Activated CD8-positive, alpha-beta T cell treated with anti-CD3 and anti-CD28 coated beads, Interleukin-2, amount 10 ng/mL, durations not matched to agents 7 days and 5 days (primary cell): ENCODE measurements around the gene MED12L. TPM values are rescaled to one million over a fixed set of nuclear protein-coding genes. Genes with fewer than 3 reads are reported as not detected.
"Not testable (repeated sequence)": the region's sequence is repeated elsewhere in the genome, so short reads cannot be mapped to it uniquely, and the experiment has no call there.

Experiments used
- ATAC-seq: fragments of 150-1000 bp; cut with Tn5 transposase; one replicate; pipeline ENCODE4 v1.10.0; 2021; ENCODE audit warnings: moderate library complexity
- CTCF ChIA-PET: fragments of 350-600 bp; sonication (Branson Sonifier 250); formaldehyde crosslinking; loops from one replicate; lab custom pipeline; 2021; ENCODE audit warnings: antibody characterized with exemption; lab: Charles Lee
- POLR2A ChIA-PET: fragments of 350-600 bp; sonication (Branson Sonifier 250); formaldehyde crosslinking; loops from one replicate; lab custom pipeline; 2021; ENCODE audit warnings: antibody characterized with exemption; lab: Charles Lee
- DNase-seq: peaks from one replicate; pipeline ENCODE4 v3.0.0-alpha.2; 2020
- H3K27ac Mint-ChIP-seq: one replicate; pipeline ENCODE4 v1.8.0; 2021; ENCODE audit warnings: mild to moderate bottlenecking, mixed read lengths
- H3K27me3 Mint-ChIP-seq: one replicate; pipeline ENCODE4 v1.8.0; 2021; ENCODE audit warnings: low read depth, mixed read lengths
- H3K36me3 Mint-ChIP-seq: one replicate; pipeline ENCODE4 v1.8.0; 2021; ENCODE audit warnings: low read depth, mixed read lengths
- H3K4me1 Mint-ChIP-seq: one replicate; pipeline ENCODE4 v1.8.0; 2021; ENCODE audit warnings: low read depth, mixed read lengths
- H3K4me3 Mint-ChIP-seq: one replicate; pipeline ENCODE4 v1.8.0; 2021; ENCODE audit warnings: mild to moderate bottlenecking, mixed read lengths
- H3K9me3 Mint-ChIP-seq: one replicate; pipeline ENCODE4 v1.8.0; 2022; ENCODE audit warnings: mixed read lengths; ENCODE audit not compliant: insufficient read depth
- total RNA-seq, 2 experiments: library from RNA; stranded (reverse); gene quantifications; one replicate each; pipeline ENCODE4 v1.2.3, GENCODE V29; 2021

Gene MED12L
- total RNA-seq, 2 experiments from 2014 or later = 0.76 to 0.79 TPM

DNA sequence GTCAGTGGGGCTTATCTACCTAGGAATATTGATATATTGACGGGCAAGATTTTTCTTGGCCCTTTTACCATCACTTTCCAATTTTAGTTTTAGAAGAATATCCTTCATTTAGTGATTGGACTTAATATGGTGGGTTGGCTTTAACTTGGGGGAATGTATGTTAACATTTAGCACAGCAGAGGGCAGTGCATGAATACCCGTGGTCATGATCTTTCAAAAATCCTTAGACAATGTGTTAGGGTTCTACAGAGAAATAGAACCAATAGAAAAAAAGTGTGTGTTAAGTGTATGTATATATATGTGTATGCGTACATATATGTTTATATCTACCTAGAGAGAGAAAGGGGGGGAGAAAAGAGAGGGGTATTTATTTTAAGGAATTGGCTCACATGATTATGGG is 80.7 kb downstream of the MED12L start:
- H3K27ac Mint-ChIP-seq = no peak overlapping the region
- no peak overlapping the region for H3K4me3 Mint-ChIP-seq
- H3K36me3 Mint-ChIP-seq = peaks cover 3% of the 10 kb centered on the region
- DNase-seq = no peak
- ChIA-PET POLR2A (no interaction called here), CTCF (interaction anchor here (2.3 to 8.0 kb wide), 5 partner anchors 20 to 121 kb away, joined by 16 to 195 read pairs (median 56); partner anchors contain the start of gene GPR171)
- ATAC-seq = no peak
- peaks cover 30% of the 10 kb centered on the region for H3K4me1 Mint-ChIP-seq
- peaks cover 2% of the 10 kb centered on the region for H3K27me3 Mint-ChIP-seq
- no peaks in the 10 kb centered on the region for H3K9me3 Mint-ChIP-seq

DNA sequence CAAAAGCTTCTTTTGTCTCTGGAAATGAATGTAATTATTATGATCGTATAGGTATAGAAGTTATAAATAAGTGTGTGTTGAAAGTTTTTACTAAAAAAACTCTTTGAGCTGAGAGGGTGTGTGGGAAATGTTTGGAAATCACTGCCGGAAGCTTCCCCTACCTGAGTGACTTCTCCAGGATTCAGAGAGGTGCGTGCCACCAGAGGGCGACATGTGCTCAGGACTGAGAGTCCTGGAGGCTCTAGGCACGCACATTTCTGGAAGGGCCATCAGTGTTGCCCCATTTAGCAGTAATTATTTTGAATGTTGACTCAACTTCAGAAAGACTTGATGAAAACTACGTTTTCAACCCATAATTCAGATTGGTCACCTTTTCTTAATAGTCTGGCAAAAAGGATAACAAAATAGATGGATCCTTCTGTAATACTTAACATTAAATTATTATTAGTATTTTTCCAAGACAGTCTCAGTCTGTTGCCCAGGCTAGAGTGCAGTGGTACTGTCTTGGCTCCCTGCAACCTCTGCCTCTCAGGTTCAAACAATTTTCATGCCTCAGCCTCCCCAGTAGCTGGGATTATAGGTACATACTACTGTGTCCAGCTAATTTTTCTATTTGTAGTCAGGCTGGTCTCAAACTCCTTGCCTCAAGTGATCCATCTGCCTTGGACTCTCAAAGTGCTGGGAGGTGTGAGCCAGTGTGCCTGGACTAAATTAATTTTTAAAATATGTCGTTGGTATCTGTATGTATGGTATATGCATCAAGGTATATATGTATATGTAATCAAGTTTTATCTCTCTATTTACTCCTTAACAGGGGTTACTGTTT is 83.0 kb downstream of the MED12L start:
- POLR2A ChIA-PET = interaction anchor here (0.6 to 1.0 kb wide), 5 partner anchors 32 to 110 kb away, joined by 3 to 4 read pairs (median 3); partner anchors contain the start of genes GPR171 and P2RY14
- ATAC-seq (peak; percentile 62), DNase-seq (peak; percentile 89)
- Mint-ChIP-seq H3K9me3 (no peaks in the 10 kb centered on the region), H3K27ac (no peak overlapping the region), H3K4me3 (no peak overlapping the region), H3K27me3 (no peaks in the 10 kb centered on the region), H3K4me1 (peaks cover 49% of the 10 kb centered on the region), H3K36me3 (peaks cover 3% of the 10 kb centered on the region)
- CTCF ChIA-PET = interaction anchor here (0.6 to 8.0 kb wide), 45 partner anchors 9 to 670 kb away, joined by 3 to 195 read pairs (median 5); partner anchors contain the start of genes GPR171, GPR87 and P2RY14

GRCh38 chr3:151169262-151169947 is 83.9 kb downstream of the MED12L start:
- H3K36me3 Mint-ChIP-seq = peaks cover 5% of the 10 kb centered on the region
- no peak for ATAC-seq
- POLR2A ChIA-PET = interaction anchor here (0.8 to 3.0 kb wide), 3 partner anchors 31 to 33 kb away, joined by 3 to 28 read pairs (median 4); partner anchors contain the start of gene GPR171

GRCh38 chr3:151169948-151170679 is 84.7 kb downstream of the MED12L start:
- Mint-ChIP-seq H3K27ac (peak overlapping the region; percentile 85), H3K4me1 (peaks cover 56% of the 10 kb centered on the region), H3K4me3 (peak overlapping the region; percentile 66)
- H3K9me3 Mint-ChIP-seq, H3K36me3 Mint-ChIP-seq, H3K27me3 Mint-ChIP-seq: not testable (repeated sequence)
- ATAC-seq (peak; percentile 50), DNase-seq (peak; percentile 37)
- CTCF ChIA-PET = interaction anchor here (0.5 to 8.0 kb wide), 9 partner anchors 14 to 114 kb away, joined by 3 to 195 read pairs (median 30); partner anchors contain the start of genes GPR171 and P2RY14
- POLR2A ChIA-PET = interaction anchor here (1.8 to 3.0 kb wide), 3 partner anchors 30 to 106 kb away, joined by 5 to 28 read pairs (median 14); partner anchors contain the start of gene GPR171

More at GRCh38 chr3:151169262-151169947, 83.9 kb downstream of the MED12L start:
- Mint-ChIP-seq H3K27ac (peak overlapping the region; percentile 70), H3K4me1 (peaks cover 55% of the 10 kb centered on the region), H3K4me3 (no peak overlapping the region), H3K27me3 (no peaks in the 10 kb centered on the region), H3K9me3 (no peaks in the 10 kb centered on the region)
- CTCF ChIA-PET = interaction anchor here (1.4 to 8.0 kb wide), 16 partner anchors 9 to 158 kb away, joined by 3 to 195 read pairs (median 16); partner anchors contain the start of genes GPR171 and P2RY14
- no peak for DNase-seq

DNA sequence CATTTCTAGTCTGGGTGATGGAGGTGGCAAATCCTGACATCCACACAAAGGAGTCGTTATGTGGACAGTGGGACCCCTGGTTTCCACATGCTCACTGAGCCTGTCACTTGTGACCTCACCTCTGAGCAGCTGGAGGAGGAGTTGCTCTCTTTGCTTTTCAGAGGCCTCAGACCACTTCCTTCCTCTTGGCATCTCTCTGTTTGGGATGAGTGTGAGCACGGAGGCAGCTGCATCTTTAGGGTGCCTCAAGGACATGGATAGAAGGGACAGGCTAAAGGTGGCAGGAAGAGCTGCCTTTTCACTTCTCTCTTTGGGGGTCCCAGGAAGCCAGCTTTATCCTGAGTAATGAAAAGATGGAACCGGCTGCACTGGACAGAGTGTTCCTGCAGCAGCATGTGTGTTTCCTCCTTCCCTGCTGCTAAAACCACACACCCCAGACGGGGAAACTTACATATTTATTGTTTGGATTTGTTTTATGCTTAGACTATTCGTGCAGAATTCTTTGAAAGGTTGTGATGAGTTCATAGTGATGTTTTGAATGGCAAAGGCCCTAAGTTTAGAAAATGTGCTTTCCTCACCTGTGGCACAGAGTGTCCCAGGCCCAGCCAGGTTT is 85.8 kb downstream of the MED12L start:
- DNase-seq (peak; percentile 75), ATAC-seq (peak; percentile 78)
- peak overlapping the region; percentile 66 for H3K4me3 Mint-ChIP-seq
- ChIA-PET CTCF (interaction anchor here (0.7 to 8.0 kb wide), 15 partner anchors 8 to 113 kb away, joined by 3 to 195 read pairs (median 7); partner anchors contain the start of genes GPR171 and P2RY14), POLR2A (interaction anchor here (0.6 to 3.0 kb wide), 9 partner anchors 12 to 109 kb away, joined by 3 to 28 read pairs (median 3); partner anchors contain the start of gene GPR171)
- peak overlapping the region; percentile 85 for H3K27ac Mint-ChIP-seq
- H3K36me3 Mint-ChIP-seq = peaks cover 5% of the 10 kb centered on the region
- peaks cover 55% of the 10 kb centered on the region for H3K4me1 Mint-ChIP-seq
- H3K27me3 Mint-ChIP-seq = no peaks in the 10 kb centered on the region
- H3K9me3 Mint-ChIP-seq = no peaks in the 10 kb centered on the region

- no peak overlapping the region for H3K27ac Mint-ChIP-seq
These were observed 88.9 kb downstream of the MED12L start for GRCh38 chr3:151174351-151174750.

DNA sequence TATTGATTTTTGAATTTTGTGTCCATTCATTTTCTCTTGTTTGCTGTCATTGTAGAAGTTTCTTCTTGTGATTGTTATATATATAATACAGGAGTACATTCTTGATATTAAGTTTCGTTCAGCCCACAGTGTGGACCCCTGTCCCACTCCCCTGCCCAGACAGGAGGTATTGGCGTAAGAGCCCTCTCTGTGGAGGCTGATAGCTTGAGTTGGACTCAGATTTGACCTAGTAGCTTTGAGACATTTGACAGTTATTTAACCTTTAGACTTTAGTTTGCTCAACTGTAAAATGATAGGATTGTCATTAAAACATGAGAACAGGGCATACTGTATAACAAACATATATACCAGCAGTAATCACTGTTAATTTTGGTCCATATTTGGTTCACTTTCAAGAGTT is 90.5 kb downstream of the MED12L start:
- no peak overlapping the region for H3K27ac Mint-ChIP-seq
- DNase-seq (no peak), ATAC-seq (no peak)
- CTCF ChIA-PET = interaction anchor here (3.0 kb wide), 1 partner anchor 51 kb away, joined by 14 read pairs; no protein-coding TSS in a partner anchor
- H3K36me3 Mint-ChIP-seq = peaks cover 2% of the 10 kb centered on the region
- no peaks in the 10 kb centered on the region for H3K27me3 Mint-ChIP-seq
- H3K4me1 Mint-ChIP-seq = peaks cover 36% of the 10 kb centered on the region
- POLR2A ChIA-PET = no interaction called here
- no peaks in the 10 kb centered on the region for H3K9me3 Mint-ChIP-seq
- H3K4me3 Mint-ChIP-seq = no peak overlapping the region

More at GRCh38 chr3:151174351-151174750, 88.9 kb downstream of the MED12L start:
- Mint-ChIP-seq H3K27me3 (no peaks in the 10 kb centered on the region), H3K4me1 (peaks cover 42% of the 10 kb centered on the region), H3K4me3 (no peak overlapping the region), H3K36me3 (peaks cover 5% of the 10 kb centered on the region), H3K9me3 (no peaks in the 10 kb centered on the region)
- ChIA-PET POLR2A (interaction anchor here (1.0 kb wide), 1 partner anchor 12 kb away, joined by 4 read pairs; no protein-coding TSS in a partner anchor), CTCF (interaction anchor here (1.2 to 7.8 kb wide), 3 partner anchors 15 to 104 kb away, joined by 5 to 185 read pairs (median 14); partner anchors contain the start of gene P2RY14)
- DNase-seq (no peak), ATAC-seq (no peak)

DNA sequence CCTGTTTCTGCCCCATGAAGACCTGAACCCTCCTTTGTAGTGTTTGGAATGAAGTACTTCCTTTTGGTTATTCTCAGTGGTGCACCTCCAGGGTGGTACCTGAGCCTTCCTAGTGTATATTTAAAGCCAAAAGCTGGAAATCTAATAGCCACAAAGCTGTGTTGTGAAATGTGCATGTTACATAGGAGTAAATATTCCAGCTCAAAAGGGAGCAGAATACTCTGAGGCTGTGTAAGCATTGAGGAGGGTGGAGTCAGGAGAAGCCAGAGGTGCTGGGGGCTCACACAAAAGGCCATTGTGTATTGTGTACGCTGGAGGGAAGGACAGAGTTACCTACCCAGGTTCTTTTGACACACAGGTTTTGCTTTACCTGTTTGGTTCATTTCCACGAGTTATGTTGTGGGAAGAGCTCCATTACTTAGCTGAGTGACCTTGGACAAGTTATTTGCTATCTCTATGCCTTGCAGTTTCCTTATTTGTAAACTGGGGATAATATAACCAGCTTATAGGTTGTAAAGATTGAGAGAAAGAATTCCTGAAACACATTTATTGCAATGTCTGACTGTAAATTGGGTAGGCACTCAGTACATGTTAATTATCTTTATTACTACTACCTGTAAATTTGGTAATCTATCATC is 92.9 kb downstream of the MED12L start:
- Mint-ChIP-seq H3K36me3 (peaks cover 2% of the 10 kb centered on the region), H3K27ac (no peak overlapping the region), H3K27me3 (no peaks in the 10 kb centered on the region), H3K9me3 (no peaks in the 10 kb centered on the region), H3K4me1 (peaks cover 31% of the 10 kb centered on the region), H3K4me3 (no peak overlapping the region)
- ChIA-PET POLR2A (interaction anchor here (0.7 to 1.0 kb wide), 2 partner anchors 11 to 416 kb away, joined by 3 to 4 read pairs; no protein-coding TSS in a partner anchor), CTCF (interaction anchor here (0.7 to 2.9 kb wide), 4 partner anchors 8 to 49 kb away, joined by 3 to 11 read pairs (median 4); no protein-coding TSS in a partner anchor)
- DNase-seq = no peak
- no peak for ATAC-seq

DNA sequence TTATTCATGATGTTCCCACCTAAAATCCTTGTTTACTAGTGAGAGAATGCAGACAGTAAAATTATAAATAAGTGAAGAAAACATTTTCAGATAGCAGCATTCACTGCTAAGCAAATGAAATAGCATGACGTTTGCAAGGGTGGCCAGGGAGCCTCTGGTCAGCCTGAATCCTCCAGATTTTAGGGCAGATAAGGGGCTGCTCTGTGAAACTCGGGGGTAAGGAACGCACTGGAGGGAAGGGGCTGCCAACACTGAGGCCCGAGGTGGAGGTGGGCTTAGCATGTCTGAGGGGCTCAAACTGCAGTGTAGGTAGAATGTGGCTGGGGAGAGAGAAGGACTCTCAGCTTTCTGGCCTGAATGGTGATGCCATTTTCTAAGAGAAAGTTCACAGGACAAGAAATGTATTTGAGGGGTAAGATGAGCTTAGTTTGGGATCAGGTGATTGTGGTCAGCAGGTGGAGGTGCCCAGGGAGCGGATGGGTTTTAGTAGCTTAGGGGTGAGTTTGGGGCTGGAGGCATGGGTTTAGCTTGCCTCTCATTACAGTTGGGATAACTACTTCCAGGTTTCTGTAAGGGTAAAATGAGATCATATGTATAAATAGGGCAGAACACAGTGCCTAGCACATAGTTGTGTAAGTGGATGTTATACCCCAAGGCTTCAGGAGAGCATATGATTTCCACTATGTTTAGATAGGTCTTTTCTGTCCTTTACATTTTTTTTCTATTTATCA is 97.0 kb downstream of the MED12L start:
- DNase-seq (no peak), ATAC-seq (peak; percentile 29)
- peaks cover 47% of the 10 kb centered on the region for H3K4me1 Mint-ChIP-seq
- peaks cover 2% of the 10 kb centered on the region for H3K36me3 Mint-ChIP-seq
- no peaks in the 10 kb centered on the region for H3K27me3 Mint-ChIP-seq
- peak overlapping the region; percentile 18 for H3K27ac Mint-ChIP-seq
- CTCF ChIA-PET = interaction anchor here (1.1 to 3.7 kb wide), 8 partner anchors 11 to 31 kb away, joined by 3 to 17 read pairs (median 8); no protein-coding TSS in a partner anchor
- no peaks in the 10 kb centered on the region for H3K9me3 Mint-ChIP-seq
- POLR2A ChIA-PET = interaction anchor here (2.1 to 6.2 kb wide), 2 partner anchors 11 to 19 kb away, joined by 6 to 51 read pairs; partner anchors contain the start of gene GPR171
- no peak overlapping the region for H3K4me3 Mint-ChIP-seq
